Measurements from ENCODE around the gene DOCK2.
"Not testable (repeated sequence)": the region's sequence is repeated elsewhere in the genome, so short reads cannot be mapped to it uniquely, and the experiment has no call there.

DOCK2 gene

GRCh38 chr5:169758886-169759285, 121.8 kb downstream of the DOCK2 start:
- DNase-seq, result no peak

DNA sequence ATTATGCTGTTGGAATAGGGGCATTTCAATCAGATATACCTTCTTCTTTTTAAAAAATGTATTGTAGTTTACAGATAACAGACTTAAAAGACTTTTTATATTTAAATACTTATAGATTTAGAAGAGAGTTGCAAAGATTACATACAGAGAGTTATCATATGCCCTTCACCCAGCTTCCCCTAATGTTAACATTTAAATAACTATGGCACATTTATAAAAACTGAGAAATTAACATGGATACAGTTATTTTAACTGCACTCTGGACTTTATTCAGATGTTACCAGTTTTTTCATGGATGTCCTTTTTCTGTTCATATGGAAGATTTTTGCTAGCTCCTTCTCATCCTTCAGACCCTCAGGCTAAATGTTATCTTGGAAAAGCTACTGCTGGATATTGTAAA, 123.2 kb downstream of the DOCK2 start:
- DNase-seq, result no peak

GRCh38 chr5:169762338-169763095, 125.4 kb downstream of the DOCK2 start:
- peak; percentile 72 for DNase-seq

DNA sequence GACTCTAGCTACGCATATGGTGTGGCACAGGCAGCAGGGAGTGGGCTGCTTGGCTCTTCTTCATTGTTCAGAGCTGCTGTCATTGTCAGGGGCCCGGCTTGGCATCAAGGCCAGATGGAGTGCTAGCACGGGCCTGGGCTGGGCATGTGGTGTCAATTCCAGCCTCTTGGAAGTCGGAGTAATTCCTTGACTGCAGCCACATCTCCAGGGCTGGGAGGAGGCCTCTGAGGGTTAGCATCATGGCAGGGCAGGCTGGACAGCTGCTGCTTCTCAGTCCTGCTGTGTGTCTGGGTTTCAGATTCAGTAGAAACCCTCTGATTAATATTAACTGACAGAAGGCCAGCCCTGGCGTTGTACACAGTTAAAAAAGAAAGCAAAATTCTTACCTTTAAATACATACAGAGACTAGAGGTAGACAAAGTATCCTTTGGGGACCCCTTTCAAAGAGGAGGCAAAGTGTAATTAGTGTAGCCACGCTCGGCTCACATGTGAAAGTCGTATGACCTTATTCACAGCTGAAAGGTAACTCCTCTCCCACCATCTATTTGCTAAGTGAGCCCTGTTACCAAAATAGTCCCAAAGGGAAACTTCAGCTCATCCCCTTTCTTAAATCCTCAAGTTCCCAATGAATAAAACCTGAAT, 126.4 kb downstream of the DOCK2 start:
- peak; percentile 57 for DNase-seq

DNA sequence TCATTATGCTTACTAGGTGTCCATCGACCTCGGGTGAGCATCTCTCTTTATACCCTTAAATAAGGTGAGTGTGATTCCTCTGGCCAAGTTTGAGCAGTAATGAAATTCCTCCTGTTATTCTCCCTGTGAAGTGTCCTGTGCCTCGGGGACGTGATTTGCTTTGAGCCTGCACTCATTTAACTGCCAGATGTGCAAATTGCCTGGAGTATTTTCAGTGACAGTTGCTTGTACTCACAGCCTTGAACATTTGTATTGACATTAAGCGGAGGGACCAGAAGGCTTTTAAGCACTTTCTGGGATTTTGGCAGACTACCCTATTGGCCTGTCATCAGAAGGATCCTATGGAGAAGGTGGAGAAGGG, 126.9 kb downstream of the DOCK2 start:
- DNase-seq, result no peak

GRCh38 chr5:169765176-169765996, 128.3 kb downstream of the DOCK2 start:
- peak; percentile 63 for DNase-seq

DNA sequence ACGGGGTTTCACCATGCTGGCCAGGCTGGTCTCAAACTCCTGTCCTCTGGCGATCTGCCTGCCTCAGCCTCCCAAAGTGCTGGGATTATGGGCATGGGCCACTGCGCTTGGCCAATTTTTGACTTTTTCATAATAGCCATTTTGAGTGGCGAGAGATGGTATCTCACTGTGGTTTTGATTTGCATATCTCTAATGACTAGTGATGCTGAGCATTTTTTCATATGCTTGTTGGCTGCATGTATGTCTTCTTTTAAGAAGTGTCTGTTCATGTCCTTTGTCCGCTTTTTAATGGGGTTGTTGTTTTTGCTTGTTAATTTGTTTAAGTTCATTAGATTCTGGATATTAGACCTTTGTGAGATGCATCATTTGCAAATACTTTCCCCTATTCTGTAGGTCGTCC, 129.9 kb downstream of the DOCK2 start:
- DNase-seq, result not testable (repeated sequence)

- no peak for DNase-seq
Observed at GRCh38 chr5:169767938-169768337, 130.9 kb downstream of the DOCK2 start.

- no peak for DNase-seq
Observed at GRCh38 chr5:169768416-169768815, 131.3 kb downstream of the DOCK2 start.

DNA sequence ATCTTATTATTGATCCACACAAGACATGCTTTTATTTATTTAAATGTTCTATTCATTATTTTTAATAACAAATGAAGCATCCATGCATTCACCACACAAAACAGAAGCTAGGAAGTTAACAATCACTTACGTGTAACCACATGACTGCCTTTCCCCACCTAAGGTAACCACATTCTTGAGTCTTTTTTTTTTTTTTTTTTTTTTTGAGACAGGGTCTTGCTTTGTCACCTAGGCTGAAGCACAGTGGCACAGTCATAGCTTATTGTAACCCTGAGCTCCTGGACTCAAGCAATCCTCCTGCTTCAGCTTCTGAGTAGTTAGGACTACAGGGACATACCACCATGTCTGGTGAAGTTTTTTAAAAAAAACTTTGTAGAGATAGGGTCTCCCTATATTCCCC, 133.0 kb downstream of the DOCK2 start:
- DNase-seq, result no peak

DNA sequence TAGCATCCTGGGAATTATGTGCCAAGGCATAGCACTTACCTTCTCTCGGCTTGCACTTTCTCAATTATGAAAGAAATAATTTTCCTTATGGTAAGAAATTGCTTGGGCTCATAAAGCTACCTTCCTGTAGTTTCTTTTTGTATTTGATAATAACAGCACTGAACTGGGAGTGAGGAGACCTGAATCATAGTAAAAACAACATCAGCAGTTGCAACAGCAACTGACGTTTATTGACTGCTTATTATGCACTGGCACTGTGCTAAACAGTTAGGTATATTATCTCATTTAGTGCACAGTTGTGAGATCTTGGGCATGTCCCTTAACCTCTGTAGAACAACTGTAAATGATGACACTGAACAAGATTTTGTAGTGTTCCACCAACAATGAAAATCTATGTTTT, 135.2 kb downstream of the DOCK2 start:
- no peak for DNase-seq

DNA sequence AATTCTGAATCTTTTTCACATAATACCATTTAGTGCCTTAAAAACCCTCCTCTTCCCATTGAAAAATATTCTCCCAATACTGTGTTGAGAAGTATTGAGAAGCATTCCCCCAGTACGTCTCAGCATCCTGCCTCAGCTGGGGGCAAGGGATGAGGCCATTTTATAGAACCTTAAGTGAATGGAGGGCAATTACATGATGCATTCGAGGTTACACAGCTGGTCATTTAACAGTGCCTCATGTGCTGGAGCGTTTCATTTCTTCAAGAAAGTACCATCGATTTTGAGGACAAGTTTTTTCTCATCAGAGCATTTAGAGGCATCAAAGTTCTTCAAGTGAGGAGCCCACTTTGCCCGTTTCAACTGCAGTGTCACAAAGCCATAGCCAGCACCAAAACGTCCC, 135.6 kb downstream of the DOCK2 start:
- peak; percentile 33 for DNase-seq

DNA sequence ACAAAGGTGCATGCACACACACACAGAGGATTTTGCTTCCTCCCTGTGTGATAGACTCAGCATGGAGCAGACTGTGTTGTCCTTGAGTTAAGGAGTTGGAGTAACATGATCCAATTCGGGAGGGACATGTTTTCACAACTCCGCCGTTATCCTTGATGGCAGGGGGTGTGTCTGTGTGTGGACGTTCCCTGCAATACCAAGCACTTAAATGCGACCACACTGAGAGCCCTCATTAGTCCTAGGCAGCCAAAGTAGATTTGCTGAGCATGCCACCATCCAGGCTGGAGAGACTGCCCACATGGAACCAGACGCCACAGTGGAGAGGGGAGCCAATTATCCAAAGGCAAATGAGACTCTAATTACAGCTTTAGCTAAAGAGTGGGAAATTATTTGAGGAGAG, 140.1 kb downstream of the DOCK2 start:
- DNase-seq, result no peak

DNA sequence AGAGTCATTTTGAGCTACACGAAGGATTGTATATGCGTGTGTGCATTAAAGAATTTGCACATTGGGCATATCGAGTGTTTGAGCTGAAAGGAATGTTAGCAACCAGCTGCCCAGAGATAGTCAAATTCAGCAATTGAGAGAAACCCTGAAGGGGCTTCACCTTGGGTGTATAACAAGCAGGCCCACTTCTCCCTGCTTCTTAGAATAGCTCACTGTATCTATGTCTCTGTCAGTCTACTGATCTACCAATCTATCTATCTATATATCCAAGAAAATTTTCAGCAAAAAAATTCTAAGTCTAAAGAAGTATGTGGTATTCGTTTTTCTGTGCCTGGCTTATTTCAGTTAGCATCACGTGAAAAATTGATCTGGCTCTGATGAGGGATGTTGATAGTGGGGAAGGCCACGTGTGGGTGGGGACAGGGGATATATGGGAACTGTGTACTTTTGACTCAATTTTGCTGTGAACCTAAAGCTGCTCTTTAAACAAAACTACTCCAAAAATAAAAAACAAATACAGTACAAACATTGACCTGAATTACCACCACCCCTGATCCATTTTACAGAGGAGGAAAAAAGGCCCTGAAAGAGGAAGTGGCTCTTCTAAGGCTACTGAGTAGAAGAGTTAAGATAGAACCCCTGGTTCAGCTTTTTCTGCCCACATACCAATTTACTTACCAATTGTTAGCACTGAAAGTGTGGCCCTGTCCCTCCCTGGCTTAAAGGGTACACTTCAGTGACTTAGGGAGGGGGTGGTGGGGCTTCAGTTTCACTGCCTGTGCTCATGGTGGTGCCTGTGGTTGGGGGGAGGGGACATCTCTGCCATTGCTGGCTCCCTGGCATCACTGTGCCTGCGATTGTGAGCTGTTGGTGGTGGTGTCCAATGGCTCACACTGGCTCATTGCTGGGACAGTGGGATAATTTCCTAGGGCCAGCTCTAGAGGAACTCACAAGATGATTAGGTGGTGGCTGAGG, 141.8 kb downstream of the DOCK2 start:
- no peak for DNase-seq

DNA sequence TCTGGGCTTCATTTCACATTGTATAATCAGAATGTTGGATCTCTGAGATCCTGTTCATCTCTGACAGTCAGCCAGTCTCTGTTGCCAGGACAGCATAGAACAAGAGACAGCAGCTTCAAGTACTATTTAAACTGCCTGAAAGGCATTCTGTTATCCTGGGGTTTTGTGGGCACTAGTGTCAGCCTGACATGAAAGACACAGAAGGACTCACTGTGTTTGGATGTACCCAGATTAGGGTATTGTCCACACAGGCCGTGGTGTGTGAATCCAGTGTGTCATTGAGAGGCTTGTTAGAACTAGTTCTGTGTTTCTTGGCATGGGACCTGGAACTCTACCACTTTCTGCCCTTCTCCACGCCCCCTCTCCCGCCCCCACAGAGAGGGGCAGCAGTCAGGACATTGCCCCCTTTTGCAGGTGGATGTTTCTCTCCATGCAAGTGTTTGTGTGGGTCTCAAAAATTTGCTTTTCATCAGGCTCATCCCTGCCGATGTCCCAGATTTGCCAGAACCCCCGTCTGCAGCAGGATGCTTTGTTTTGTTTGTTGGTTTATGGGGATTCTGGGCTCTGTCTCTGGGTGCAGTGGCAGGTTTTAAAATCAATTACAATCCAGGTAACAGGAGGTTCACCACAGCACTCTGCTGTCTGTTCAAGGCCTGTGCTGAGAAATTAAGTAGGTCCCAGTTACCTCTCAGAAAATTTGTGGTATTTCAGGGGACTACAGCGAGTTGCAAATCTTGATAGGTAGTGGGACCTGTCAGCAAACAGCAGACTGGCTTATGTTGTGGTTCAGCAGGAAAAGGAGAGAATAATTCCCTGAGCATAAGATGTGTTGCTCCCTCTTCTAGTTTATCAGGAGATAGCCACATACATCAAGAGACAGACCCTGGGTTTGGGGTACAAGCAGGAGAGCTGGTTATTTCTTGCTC, 144.6 kb downstream of the DOCK2 start:
- no peak for DNase-seq

DNA sequence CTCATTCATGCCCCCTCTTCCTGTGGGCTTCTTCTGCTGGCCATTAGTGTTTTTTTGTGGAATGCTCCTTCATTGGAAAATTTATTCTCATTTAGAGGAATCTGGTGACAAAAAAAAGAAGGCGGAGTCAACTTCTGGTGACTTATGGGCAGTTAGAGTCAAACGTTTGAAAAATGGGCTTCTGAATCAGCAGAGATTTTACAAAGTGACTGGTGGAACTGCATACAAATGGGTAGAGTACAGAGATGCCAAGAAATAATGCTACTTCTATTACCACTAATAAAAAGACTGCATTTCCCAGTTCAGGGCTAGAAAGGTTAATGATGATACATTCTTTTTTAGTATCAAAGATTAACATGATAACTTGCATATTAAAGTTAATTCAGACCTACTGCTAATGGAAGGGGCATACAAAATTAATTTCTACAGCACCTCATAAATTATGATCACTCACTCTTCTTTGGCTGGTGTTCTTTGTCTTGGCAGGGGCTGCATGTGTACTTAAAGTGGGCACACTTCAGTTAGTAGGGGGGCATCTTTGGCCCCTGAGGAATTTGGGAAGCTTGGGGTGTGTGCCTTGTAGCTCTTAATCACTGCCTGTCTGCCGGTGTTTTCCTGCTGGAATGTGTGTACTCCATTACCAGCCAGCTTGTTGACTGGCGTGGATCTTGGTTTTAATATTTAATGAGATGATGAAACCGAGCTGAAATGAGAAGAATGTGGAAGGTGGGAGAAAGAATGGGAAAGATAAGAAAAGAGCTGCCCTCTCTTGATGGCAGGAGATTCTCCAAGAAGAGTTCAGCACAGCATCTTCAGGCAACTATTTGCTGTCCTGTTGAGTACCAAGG, 148.9 kb downstream of the DOCK2 start:
- DNase-seq, result peak; percentile 29

DNA sequence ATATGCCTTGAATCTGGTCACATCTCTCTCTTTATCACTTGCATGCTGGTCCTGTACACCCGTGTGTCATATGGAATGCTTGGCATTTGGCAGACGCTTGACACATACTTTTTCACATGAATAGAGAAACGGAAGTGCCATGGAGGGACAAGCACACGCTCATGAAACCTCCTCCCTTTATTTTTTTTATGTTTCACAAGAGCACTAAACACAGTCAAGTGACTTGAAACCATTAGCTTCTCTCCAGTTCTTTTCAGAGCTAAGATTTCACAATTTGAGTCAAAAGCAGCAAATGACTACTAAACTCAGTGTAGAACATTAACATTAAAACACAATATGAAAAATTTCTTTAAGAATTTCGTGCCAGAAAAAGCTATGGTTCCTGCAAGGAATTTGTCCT, 151.1 kb downstream of the DOCK2 start:
- peak; percentile 81 for DNase-seq

GRCh38 chr5:169789417-169789940, 152.4 kb downstream of the DOCK2 start:
- DNase-seq, result no peak

GRCh38 chr5:169791251-169791650, 154.2 kb downstream of the DOCK2 start:
- no peak for DNase-seq

GRCh38 chr5:169795338-169795737, 158.3 kb downstream of the DOCK2 start:
- DNase-seq, result no peak
